ENCODE data around the gene COA6.
"Not testable (repeated sequence)": the region's sequence is repeated elsewhere in the genome, so short reads cannot be mapped to it uniquely, and the experiment has no call there.

Gene COA6

GRCh38 chr1:234371414-234371813 lies 1.8 kb upstream of the COA6 start:
- DNase-seq, result no peak

- no peak for DNase-seq
Measured at GRCh38 chr1:234372011-234372757, 1.1 kb upstream of the COA6 start.

- no peak for DNase-seq
Measured at GRCh38 chr1:234373959-234374254, 651 bp downstream of the COA6 start.

- DNase-seq, result no peak
Measured at GRCh38 chr1:234375672-234376071, 2.4 kb downstream of the COA6 start.

GRCh38 chr1:234379591-234380109 lies 6.4 kb downstream of the COA6 start:
- not testable (repeated sequence) for DNase-seq

GRCh38 chr1:234381699-234382555 lies 8.7 kb downstream of the COA6 start:
- no peak for DNase-seq

- DNase-seq, result no peak
Measured at GRCh38 chr1:234386122-234386521, 12.9 kb downstream of the COA6 start.

GRCh38 chr1:234388094-234388493 lies 14.8 kb downstream of the COA6 start:
- no peak for DNase-seq

- DNase-seq, result no peak
Measured at GRCh38 chr1:234393190-234393589, 19.9 kb downstream of the COA6 start.

GRCh38 chr1:234395297-234395696 lies 22.0 kb downstream of the COA6 start:
- no peak for DNase-seq

- no peak for DNase-seq
Measured at GRCh38 chr1:234396092-234396491, 22.8 kb downstream of the COA6 start.

GRCh38 chr1:234396871-234397270 lies 23.6 kb downstream of the COA6 start:
- DNase-seq, result no peak

GRCh38 chr1:234397732-234398131 lies 24.5 kb downstream of the COA6 start:
- no peak for DNase-seq

- DNase-seq, result no peak
Measured at GRCh38 chr1:234398849-234399381, 25.7 kb downstream of the COA6 start.

- not testable (repeated sequence) for DNase-seq
Measured at GRCh38 chr1:234399515-234399914, 26.3 kb downstream of the COA6 start.

- no peak for DNase-seq
Measured at GRCh38 chr1:234400773-234401172, 27.5 kb downstream of the COA6 start.

GRCh38 chr1:234401658-234402057 lies 28.4 kb downstream of the COA6 start:
- DNase-seq, result no peak

- DNase-seq, result no peak
Measured at GRCh38 chr1:234402939-234403338, 29.7 kb downstream of the COA6 start.

- no peak for DNase-seq
Measured at GRCh38 chr1:234405676-234406075, 32.4 kb downstream of the COA6 start.

GRCh38 chr1:234406871-234407270 lies 33.6 kb downstream of the COA6 start:
- no peak for DNase-seq

GRCh38 chr1:234408757-234409156 lies 35.5 kb downstream of the COA6 start:
- DNase-seq, result peak; percentile 56

- no peak for DNase-seq
Measured at GRCh38 chr1:234409328-234409727, 36.1 kb downstream of the COA6 start.

- DNase-seq, result no peak
Measured at GRCh38 chr1:234412830-234413229, 39.6 kb downstream of the COA6 start.

GRCh38 chr1:234413485-234413884 lies 40.2 kb downstream of the COA6 start:
- DNase-seq, result no peak
